Lower lobe of right lung (tissue), 2 donors: ENCODE results near the gene PLPP2. TPM values are rescaled to one million over a fixed set of nuclear protein-coding genes. Genes with fewer than 3 reads are reported as not detected.
"Not testable (repeated sequence)": the region's sequence is repeated elsewhere in the genome, so short reads cannot be mapped to it uniquely, and the experiment has no call there.

Source experiments
- ATAC-seq, 2 donors: fragments of 200-7000 bp; cut with Tn5 transposase; one replicate each; pipeline ENCODE4 v1.9.1; 2020 to 2022; ENCODE audit warnings: mild to moderate bottlenecking in 2 of 2, moderate library complexity in 2 of 2
- DNase-seq: peaks from one replicate; pipeline ENCODE4 v3.0.0-alpha.2; 2020
- H3K27ac ChIP-seq: fragments of 200-600 bp; one replicate; pipeline ENCODE4 v1.8.0; 2022
- H3K27me3 ChIP-seq: fragments of 200-600 bp; one replicate; pipeline ENCODE4 v1.8.0; 2022; ENCODE audit warnings: low read depth
- H3K36me3 ChIP-seq: fragments of 200-600 bp; one replicate; pipeline ENCODE4 v1.8.0; 2022; ENCODE audit warnings: mild to moderate bottlenecking
- H3K4me1 ChIP-seq: fragments of 200-600 bp; one replicate; pipeline ENCODE4 v1.8.0; 2022
- H3K4me3 ChIP-seq: fragments of 200-600 bp; one replicate; pipeline ENCODE4 v1.8.0; 2022; ENCODE audit warnings: mild to moderate bottlenecking
- H3K9me3 ChIP-seq: fragments of 200-600 bp; one replicate; pipeline ENCODE4 v1.8.0; 2022
- intact Hi-C: fragments of 100-400 bp; cut with DNase I; formaldehyde crosslinking; loops from one replicate; pipeline ENCODE4 v1.11.0; 2022
- total RNA-seq: library from RNA; stranded (reverse); fragmentation: NEBNext Ultra II Directional; extraction: Animal tissue kit (Norgen Biotek cat#: 25700); gene quantifications from one replicate; pipeline ENCODE4 v1.2.1, GENCODE V29; 2021
- TF ChIP-seq, protein P1 (sequence below): fragments of 200-600 bp; IDR thresholded peaks from one replicate; pipeline ENCODE4 v1.8.0; 2022; ENCODE audit warnings: antibody characterized with exemption, mild to moderate bottlenecking
- donor health status: DM: no; HTN: yes; CAD: no; lungs with severe emphysema.

PLPP2 gene
- total RNA-seq, 1 donor from 2014 or later: 11.7 TPM

DNA sequence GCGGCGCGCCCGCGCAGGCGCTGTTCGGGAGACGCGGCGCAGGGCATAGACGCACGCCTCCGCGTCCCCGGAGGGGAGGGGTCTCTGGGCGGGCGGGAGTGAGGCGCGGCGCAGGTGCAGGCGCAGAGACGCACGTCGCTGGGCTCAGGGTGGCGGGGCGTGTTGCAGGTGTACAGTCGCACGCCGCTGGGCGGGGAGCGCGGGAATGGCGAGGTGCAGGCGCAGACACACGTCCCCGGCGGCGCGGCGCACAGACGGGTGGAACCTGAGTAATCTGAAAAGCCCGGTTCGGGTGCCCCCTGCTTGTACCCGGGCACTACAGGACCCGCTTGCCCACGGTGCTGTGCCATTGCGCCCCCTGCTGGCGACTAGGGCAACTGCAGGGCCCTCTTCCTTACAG lies 44.7 kb downstream of the PLPP2 start:
- intact Hi-C loops: no loop called here
- DNase-seq (peak; percentile 47), ATAC-seq (no peak)
- no peak overlapping the region for H3K4me3 ChIP-seq
- H3K4me1 ChIP-seq: no peaks in the 10 kb centered on the region
- no peak overlapping the region for H3K27ac ChIP-seq
- no peaks in the 10 kb centered on the region for H3K9me3 ChIP-seq
- H3K36me3 ChIP-seq: no peaks in the 10 kb centered on the region
- no peaks in the 10 kb centered on the region for H3K27me3 ChIP-seq
- TF ChIP-seq, protein P1, sequence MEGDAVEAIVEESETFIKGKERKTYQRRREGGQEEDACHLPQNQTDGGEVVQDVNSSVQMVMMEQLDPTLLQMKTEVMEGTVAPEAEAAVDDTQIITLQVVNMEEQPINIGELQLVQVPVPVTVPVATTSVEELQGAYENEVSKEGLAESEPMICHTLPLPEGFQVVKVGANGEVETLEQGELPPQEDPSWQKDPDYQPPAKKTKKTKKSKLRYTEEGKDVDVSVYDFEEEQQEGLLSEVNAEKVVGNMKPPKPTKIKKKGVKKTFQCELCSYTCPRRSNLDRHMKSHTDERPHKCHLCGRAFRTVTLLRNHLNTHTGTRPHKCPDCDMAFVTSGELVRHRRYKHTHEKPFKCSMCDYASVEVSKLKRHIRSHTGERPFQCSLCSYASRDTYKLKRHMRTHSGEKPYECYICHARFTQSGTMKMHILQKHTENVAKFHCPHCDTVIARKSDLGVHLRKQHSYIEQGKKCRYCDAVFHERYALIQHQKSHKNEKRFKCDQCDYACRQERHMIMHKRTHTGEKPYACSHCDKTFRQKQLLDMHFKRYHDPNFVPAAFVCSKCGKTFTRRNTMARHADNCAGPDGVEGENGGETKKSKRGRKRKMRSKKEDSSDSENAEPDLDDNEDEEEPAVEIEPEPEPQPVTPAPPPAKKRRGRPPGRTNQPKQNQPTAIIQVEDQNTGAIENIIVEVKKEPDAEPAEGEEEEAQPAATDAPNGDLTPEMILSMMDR: no peak

DNA sequence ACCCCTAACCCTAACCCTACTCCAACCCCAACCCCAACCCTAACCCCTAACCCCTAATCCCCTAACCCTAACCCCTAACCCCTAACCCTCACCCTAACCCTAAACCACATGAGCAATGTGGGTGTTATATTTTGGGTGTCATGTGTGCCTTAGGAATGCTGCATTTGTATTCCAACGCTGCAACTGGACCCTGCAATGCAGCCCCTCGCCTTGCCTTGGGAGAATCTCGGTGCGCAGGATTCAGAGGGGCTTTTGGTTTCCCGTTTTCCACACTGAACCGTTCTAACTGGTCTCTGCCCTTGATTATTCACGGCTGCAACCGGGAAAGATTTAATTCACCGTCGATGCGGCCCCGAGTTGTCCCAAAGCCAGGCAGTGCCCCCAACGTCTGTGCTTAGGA lies 45.3 kb downstream of the PLPP2 start:
- H3K4me3 ChIP-seq, H3K9me3 ChIP-seq, H3K27me3 ChIP-seq, intact Hi-C loops, H3K36me3 ChIP-seq, H3K27ac ChIP-seq, DNase-seq, ATAC-seq, H3K4me1 ChIP-seq: not testable (repeated sequence)

- DNase-seq (no peak), ATAC-seq (no peak)
- intact Hi-C loops: no loop called here
Measured at GRCh38 chr19:245457-245856, 45.7 kb downstream of the PLPP2 start.

More at GRCh38 chr19:245457-245856, 45.7 kb downstream of the PLPP2 start:
- TF ChIP-seq, protein P1: no peak
- Histone ChIP-seq H3K27ac (no peak overlapping the region), H3K4me1 (no peaks in the 10 kb centered on the region), H3K9me3 (no peaks in the 10 kb centered on the region), H3K36me3 (no peaks in the 10 kb centered on the region), H3K4me3 (no peak overlapping the region), H3K27me3 (no peaks in the 10 kb centered on the region)

Other genes starting within 250 kb of the PLPP2 start
- gene OR4F17, start 184.3 kb downstream of the PLPP2 start, total RNA-seq: not detected
- 39.4 TPM for gene MIER2, start 53.4 kb upstream of the PLPP2 start, total RNA-seq
- gene C2CD4C, start 117.7 kb upstream of the PLPP2 start, total RNA-seq: 2.2 TPM
- gene SHC2, start 169.6 kb upstream of the PLPP2 start, total RNA-seq: 24.0 TPM
- gene MADCAM1, start 205.1 kb upstream of the PLPP2 start, total RNA-seq: 0.92 TPM
- 18.8 TPM for gene TPGS1, start 216.1 kb upstream of the PLPP2 start, total RNA-seq
- gene CDC34, start 240.4 kb upstream of the PLPP2 start, total RNA-seq: 40.0 TPM